Neural cell (in vitro differentiated cells): ENCODE data around the gene IGF2BP2. TPM values are rescaled to one million over a fixed set of nuclear protein-coding genes. Genes with fewer than 3 reads are reported as not detected.

ENCODE experiments used
- H2AFZ ChIP-seq: fragments of 200-600, 300-800 bp; sonication (generic), shearing (Covaris generic); 2 replicates; pipeline ENCODE4 v1.6.0; 2014; ENCODE audit warnings: low read depth, mild to moderate bottlenecking, antibody characterized with exemption, low read length, moderate library complexity
- H3F3A ChIP-seq: fragments of 200-600 bp; shearing (Covaris generic); 2 replicates; pipeline ENCODE4 v1.6.1; 2016; ENCODE audit warnings: mild to moderate bottlenecking, moderate library complexity, mixed read lengths, antibody characterized with exemption, low read length; ENCODE audit not compliant: insufficient read depth, poor library complexity, severe bottlenecking
- H3K27ac ChIP-seq: fragments of 200-600, 300-800 bp; sonication (generic), shearing (Covaris generic); 2 replicates; pipeline ENCODE4 v1.5.1; 2014; ENCODE audit warnings: mild to moderate bottlenecking, low read length, moderate library complexity
- H3K27me3 ChIP-seq: fragments of 300-800, 200-600 bp; sonication (generic), shearing (Covaris generic); 2 replicates; pipeline ENCODE4 v1.6.0; 2014; ENCODE audit warnings: mild to moderate bottlenecking, low read depth, low read length, moderate library complexity; ENCODE audit not compliant: insufficient read depth
- H3K36me3 ChIP-seq: fragments of 300-800, 200-600 bp; sonication (generic), shearing (Covaris generic); 2 replicates; pipeline ENCODE4 v1.5.1; 2014; ENCODE audit warnings: mild to moderate bottlenecking, antibody characterized with exemption, low read length, moderate library complexity; ENCODE audit not compliant: insufficient read depth
- H3K4me2 ChIP-seq: fragments of 300-800, 200-600 bp; sonication (generic), shearing (Covaris generic); 2 replicates; pipeline ENCODE4 v1.6.0; 2014; ENCODE audit warnings: mild to moderate bottlenecking, low read length
- H3K4me3 ChIP-seq: fragments of 300-800, 200-600 bp; sonication (generic), shearing (Covaris generic); 2 replicates; pipeline ENCODE4 v1.5.1; 2014; ENCODE audit warnings: mild to moderate bottlenecking, low read length, moderate library complexity
- H3K79me2 ChIP-seq: fragments of 200-600 bp; shearing (Covaris generic); replicated peaks from 2 replicates; pipeline ENCODE4 v1.6.0; 2014; ENCODE audit warnings: mild to moderate bottlenecking, low read length, moderate library complexity; ENCODE audit not compliant: insufficient read depth
- H3K9ac ChIP-seq: fragments of 300-800, 200-600 bp; sonication (generic), shearing (Covaris generic); 2 replicates; pipeline ENCODE4 v1.6.1; 2016; ENCODE audit warnings: mild to moderate bottlenecking, low read length, mixed read lengths
- H3K9me2 ChIP-seq: fragments of 200-600 bp; shearing (Covaris generic); 2 replicates; pipeline ENCODE4 v1.6.1; 2016; ENCODE audit warnings: mild to moderate bottlenecking, low read length, mixed read lengths; ENCODE audit not compliant: insufficient read depth
- H3K9me3 ChIP-seq: fragments of 200-600, 300-800 bp; sonication (generic), shearing (Covaris generic); 2 replicates; pipeline ENCODE4 v1.6.1; 2016; ENCODE audit warnings: mild to moderate bottlenecking, mixed run types, low read length, moderate library complexity, mixed read lengths
- H4K20me1 ChIP-seq: fragments of 200-600 bp; shearing (Covaris generic); 2 replicates; pipeline ENCODE4 v1.6.1; 2016; ENCODE audit warnings: mild to moderate bottlenecking, mixed run types; ENCODE audit not compliant: insufficient read depth
- EP300 ChIP-seq: fragments of 450-650 bp; conservative IDR thresholded peaks from 2 replicates; pipeline ENCODE4 v1.6.1; 2014; ENCODE audit warnings: antibody characterized with exemption, mild to moderate bottlenecking, moderate library complexity; ENCODE audit not compliant: poor library complexity, severe bottlenecking
- EZH2 ChIP-seq: fragments of 200-600, 300-800 bp; shearing (Covaris generic), sonication (generic); IDR thresholded peaks from 2 replicates; pipeline ENCODE4 v1.6.1; 2014; ENCODE audit warnings: antibody characterized with exemption, low read length, borderline replicate concordance, mild to moderate bottlenecking; ENCODE audit not compliant: insufficient read depth, poor library complexity, severe bottlenecking
- MXI1 ChIP-seq: fragments of 450-650 bp; conservative IDR thresholded peaks from 2 replicates; pipeline ENCODE4 v1.6.1; 2014; ENCODE audit warnings: antibody characterized with exemption, mild to moderate bottlenecking; ENCODE audit not compliant: poor library complexity, severe bottlenecking
- POLR2AphosphoS5 ChIP-seq: IDR thresholded peaks from 2 replicates; pipeline ENCODE4 v1.6.1; 2012
- RAD21 ChIP-seq: fragments of 450-650 bp; conservative IDR thresholded peaks from 2 replicates; pipeline ENCODE4 v1.6.1; 2014; ENCODE audit warnings: antibody characterized with exemption, mild to moderate bottlenecking, moderate library complexity
- SMC3 ChIP-seq: fragments of 450-650 bp; conservative IDR thresholded peaks from 2 replicates; pipeline ENCODE4 v1.6.1; 2014; ENCODE audit warnings: antibody characterized with exemption, mild to moderate bottlenecking, moderate library complexity; ENCODE audit not compliant: poor library complexity
- TAF1 ChIP-seq: IDR thresholded peaks from 2 replicates; pipeline ENCODE4 v1.6.1; 2012; ENCODE audit warnings: low read depth
- polyA plus RNA-seq: library from polyadenylated mRNA; depleted of rRNA; stranded (reverse); fragments of >200 nt; gene quantifications from 2 replicates; pipeline ENCODE4 v1.2.3, GENCODE V29; 2014
- TF ChIP-seq, protein P1 (sequence below): IDR thresholded peaks from 2 replicates; pipeline ENCODE4 v1.6.1; 2012; ENCODE audit warnings: borderline replicate concordance
- TF ChIP-seq, protein P2 (sequence below): fragments of 450-650 bp; IDR thresholded peaks from 2 replicates; pipeline ENCODE4 v1.5.1; 2014; ENCODE audit warnings: antibody characterized with exemption, mild to moderate bottlenecking, moderate library complexity; ENCODE audit not compliant: poor library complexity, severe bottlenecking

The IGF2BP2 gene
- polyA plus RNA-seq, 1 donor from 2014 or later = 46.6 TPM

DNA sequence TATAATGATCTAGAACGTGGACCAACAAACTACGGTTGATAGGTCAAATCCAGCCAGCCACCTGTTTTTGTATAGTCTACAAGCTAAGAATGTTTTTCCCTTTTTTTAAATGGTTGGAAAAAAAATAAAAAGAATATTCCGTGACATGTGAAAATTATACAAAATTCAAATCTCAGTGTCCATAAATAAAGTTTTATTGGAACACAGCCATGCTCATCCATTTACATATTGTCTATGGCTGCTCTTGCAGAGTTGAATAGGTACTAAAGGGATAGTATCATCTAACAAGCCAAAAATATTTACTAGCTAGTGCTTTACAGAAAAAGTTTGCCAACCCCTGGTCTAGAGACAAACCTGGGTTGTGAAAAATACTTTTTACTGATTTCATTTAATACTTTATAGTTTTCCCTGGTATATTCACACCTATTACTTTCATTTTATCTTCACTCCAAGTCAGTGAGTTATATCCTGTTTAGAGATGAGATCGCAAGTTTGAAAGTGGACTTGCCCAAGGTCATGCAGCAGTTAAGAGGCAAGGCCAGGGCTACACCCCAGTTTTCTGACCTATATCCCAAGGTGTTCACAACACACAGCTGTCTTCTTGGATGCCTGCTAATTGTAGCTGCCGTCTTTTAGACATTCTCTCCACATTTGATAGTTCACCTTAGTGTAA lies 58.4 kb downstream of the IGF2BP2 start:
- Histone ChIP-seq H2AFZ (no peak overlapping the region), H3K79me2 (peaks cover 99% of the 10 kb centered on the region), H3K4me2 (no peak overlapping the region), H3K4me3 (no peak overlapping the region), H3F3A (no peaks in the 10 kb centered on the region), H3K9me3 (no peaks in the 10 kb centered on the region), H3K9ac (no peak overlapping the region), H3K36me3 (no peaks in the 10 kb centered on the region), H4K20me1 (peaks cover 17% of the 10 kb centered on the region), H3K27ac (no peak overlapping the region), H3K9me2 (no peaks in the 10 kb centered on the region), H3K27me3 (no peaks in the 10 kb centered on the region)
- TF ChIP-seq EZH2 (no peak), SMC3 (no peak), POLR2AphosphoS5 (no peak), MXI1 (no peak), TAF1 (no peak), EP300 (no peak), RAD21 (no peak)
- TF ChIP-seq, protein P1, sequence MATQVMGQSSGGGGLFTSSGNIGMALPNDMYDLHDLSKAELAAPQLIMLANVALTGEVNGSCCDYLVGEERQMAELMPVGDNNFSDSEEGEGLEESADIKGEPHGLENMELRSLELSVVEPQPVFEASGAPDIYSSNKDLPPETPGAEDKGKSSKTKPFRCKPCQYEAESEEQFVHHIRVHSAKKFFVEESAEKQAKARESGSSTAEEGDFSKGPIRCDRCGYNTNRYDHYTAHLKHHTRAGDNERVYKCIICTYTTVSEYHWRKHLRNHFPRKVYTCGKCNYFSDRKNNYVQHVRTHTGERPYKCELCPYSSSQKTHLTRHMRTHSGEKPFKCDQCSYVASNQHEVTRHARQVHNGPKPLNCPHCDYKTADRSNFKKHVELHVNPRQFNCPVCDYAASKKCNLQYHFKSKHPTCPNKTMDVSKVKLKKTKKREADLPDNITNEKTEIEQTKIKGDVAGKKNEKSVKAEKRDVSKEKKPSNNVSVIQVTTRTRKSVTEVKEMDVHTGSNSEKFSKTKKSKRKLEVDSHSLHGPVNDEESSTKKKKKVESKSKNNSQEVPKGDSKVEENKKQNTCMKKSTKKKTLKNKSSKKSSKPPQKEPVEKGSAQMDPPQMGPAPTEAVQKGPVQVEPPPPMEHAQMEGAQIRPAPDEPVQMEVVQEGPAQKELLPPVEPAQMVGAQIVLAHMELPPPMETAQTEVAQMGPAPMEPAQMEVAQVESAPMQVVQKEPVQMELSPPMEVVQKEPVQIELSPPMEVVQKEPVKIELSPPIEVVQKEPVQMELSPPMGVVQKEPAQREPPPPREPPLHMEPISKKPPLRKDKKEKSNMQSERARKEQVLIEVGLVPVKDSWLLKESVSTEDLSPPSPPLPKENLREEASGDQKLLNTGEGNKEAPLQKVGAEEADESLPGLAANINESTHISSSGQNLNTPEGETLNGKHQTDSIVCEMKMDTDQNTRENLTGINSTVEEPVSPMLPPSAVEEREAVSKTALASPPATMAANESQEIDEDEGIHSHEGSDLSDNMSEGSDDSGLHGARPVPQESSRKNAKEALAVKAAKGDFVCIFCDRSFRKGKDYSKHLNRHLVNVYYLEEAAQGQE = no peak
- TF ChIP-seq, protein P2, sequence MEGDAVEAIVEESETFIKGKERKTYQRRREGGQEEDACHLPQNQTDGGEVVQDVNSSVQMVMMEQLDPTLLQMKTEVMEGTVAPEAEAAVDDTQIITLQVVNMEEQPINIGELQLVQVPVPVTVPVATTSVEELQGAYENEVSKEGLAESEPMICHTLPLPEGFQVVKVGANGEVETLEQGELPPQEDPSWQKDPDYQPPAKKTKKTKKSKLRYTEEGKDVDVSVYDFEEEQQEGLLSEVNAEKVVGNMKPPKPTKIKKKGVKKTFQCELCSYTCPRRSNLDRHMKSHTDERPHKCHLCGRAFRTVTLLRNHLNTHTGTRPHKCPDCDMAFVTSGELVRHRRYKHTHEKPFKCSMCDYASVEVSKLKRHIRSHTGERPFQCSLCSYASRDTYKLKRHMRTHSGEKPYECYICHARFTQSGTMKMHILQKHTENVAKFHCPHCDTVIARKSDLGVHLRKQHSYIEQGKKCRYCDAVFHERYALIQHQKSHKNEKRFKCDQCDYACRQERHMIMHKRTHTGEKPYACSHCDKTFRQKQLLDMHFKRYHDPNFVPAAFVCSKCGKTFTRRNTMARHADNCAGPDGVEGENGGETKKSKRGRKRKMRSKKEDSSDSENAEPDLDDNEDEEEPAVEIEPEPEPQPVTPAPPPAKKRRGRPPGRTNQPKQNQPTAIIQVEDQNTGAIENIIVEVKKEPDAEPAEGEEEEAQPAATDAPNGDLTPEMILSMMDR = no peak

DNA sequence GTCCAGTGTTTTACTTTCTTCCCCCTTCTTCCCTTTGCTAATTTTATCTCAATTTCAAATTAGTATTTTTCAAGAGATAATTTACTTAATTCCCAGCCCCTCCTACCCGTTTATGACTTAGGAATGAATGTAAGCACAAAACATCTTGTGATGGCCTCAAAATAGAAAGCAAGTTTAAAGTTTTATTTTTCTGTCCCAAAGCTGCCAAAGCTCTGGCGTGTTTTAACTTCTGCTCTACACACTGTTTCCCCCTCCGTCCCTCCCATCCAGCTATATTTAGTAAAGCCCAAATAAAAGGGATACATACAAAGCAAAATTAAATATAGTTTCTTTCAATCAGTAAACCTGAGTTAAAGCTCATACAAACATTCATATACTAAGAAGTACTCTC lies 59.9 kb downstream of the IGF2BP2 start:
- Histone ChIP-seq H3K4me3 (no peak overlapping the region), H2AFZ (no peak overlapping the region), H3K27ac (no peak overlapping the region), H3F3A (no peaks in the 10 kb centered on the region), H4K20me1 (peaks cover 32% of the 10 kb centered on the region), H3K79me2 (peaks cover 99% of the 10 kb centered on the region), H3K9me3 (no peaks in the 10 kb centered on the region), H3K4me2 (no peak overlapping the region), H3K9me2 (no peaks in the 10 kb centered on the region), H3K27me3 (no peaks in the 10 kb centered on the region), H3K9ac (no peak overlapping the region), H3K36me3 (no peaks in the 10 kb centered on the region)
- TF ChIP-seq RAD21 (no peak), SMC3 (no peak), TAF1 (no peak), MXI1 (no peak), EZH2 (no peak), POLR2AphosphoS5 (no peak), EP300 (no peak)
- TF ChIP-seq, protein P2 = no peak
- TF ChIP-seq, protein P1 = no peak
